ENCODE results near the gene NREP.

DNA sequence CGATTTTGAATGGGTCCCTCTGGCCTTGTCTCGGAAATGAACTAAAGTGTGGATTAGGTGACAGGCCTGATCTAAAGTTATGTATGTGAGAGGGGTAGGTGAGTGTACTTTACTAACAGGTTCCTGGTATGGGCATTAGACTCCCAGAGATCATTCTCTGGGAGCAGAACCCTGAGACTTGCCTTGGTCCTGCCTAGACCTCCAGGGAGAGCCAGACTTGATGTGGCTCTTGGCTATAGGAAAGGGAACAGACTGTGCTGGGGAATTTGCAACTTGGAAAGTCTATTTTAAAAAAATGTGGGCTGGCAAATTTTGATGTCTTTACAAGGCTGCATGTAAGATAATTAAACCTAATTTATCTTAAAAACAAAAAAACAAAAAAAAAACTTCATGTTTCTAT lies 49.8 kb upstream of the NREP start:
- TF ChIP-seq REST (IDR thresholded peaks at IDR 0.05; ENCODE audit: insufficient read depth in 1 of 2, low read depth in 2 of 2, low read length in 2 of 2) (no peak), POLR2AphosphoS5 (IDR thresholded peaks at IDR 0.05; ENCODE audit: low read depth, low read length) (no peak), TAF1 (IDR thresholded peaks at IDR 0.05; ENCODE audit: borderline replicate concordance, insufficient read depth, low read length) (no peak), FOXP2 (optimal IDR thresholded peaks at IDR 0.05; ENCODE audit: borderline replicate concordance, extremely low read depth, extremely low read length, insufficient read depth) (no peak)

All from PFSK-1 (cell line).